Brain pericyte (primary cell): ENCODE measurements around the gene SLC39A5.

Source experiments
- DNase-seq: peaks from one replicate; pipeline ENCODE4 v3.0.0-alpha.2; 2012; ENCODE audit warnings: low read depth, low spot score

SLC39A5 gene

GRCh38 chr12:56216461-56216860, 13.4 kb upstream of the SLC39A5 start:
- DNase-seq: no peak

- DNase-seq: no peak
Measured at GRCh38 chr12:56219840-56220239, 10.0 kb upstream of the SLC39A5 start.

- no peak for DNase-seq
Measured at GRCh38 chr12:56220611-56221231, 9.1 kb upstream of the SLC39A5 start.

GRCh38 chr12:56221232-56221756, 8.6 kb upstream of the SLC39A5 start:
- no peak for DNase-seq

GRCh38 chr12:56221757-56222530, 7.9 kb upstream of the SLC39A5 start, which contains the start of gene RNF41:
Gene RNF41 (minus strand): TSS chr12:56221922. CDS start chr12:56214047, 7,875 bp downstream.
- DNase-seq: peak; percentile 94

GRCh38 chr12:56222531-56222895, 7.3 kb upstream of the SLC39A5 start:
- no peak for DNase-seq

GRCh38 chr12:56223571-56224101, 6.2 kb upstream of the SLC39A5 start:
- DNase-seq: no peak

- DNase-seq: peak; percentile 95
Measured at GRCh38 chr12:56224102-56224701, 5.6 kb upstream of the SLC39A5 start, which contains the start of gene NABP2. Gene NABP2 (plus strand): TSS chr12:56224342. CDS start chr12:56224857, 515 bp downstream.

- DNase-seq: no peak
Measured at GRCh38 chr12:56224954-56225353, 4.9 kb upstream of the SLC39A5 start.

- DNase-seq: no peak
Measured at GRCh38 chr12:56229082-56229481, 769 bp upstream of the SLC39A5 start.

GRCh38 chr12:56230432-56231183, 757 bp downstream of the SLC39A5 start:
- no peak for DNase-seq

GRCh38 chr12:56231184-56231582, 1.3 kb downstream of the SLC39A5 start:
- DNase-seq: no peak

- DNase-seq: no peak
Measured at GRCh38 chr12:56234746-56235436, 5.0 kb downstream of the SLC39A5 start.

GRCh38 chr12:56236091-56236490, 6.2 kb downstream of the SLC39A5 start:
- no peak for DNase-seq

- DNase-seq: no peak
Measured at GRCh38 chr12:56236985-56237384, 7.1 kb downstream of the SLC39A5 start.

- no peak for DNase-seq
Measured at GRCh38 chr12:56237552-56237951, 7.7 kb downstream of the SLC39A5 start.

GRCh38 chr12:56241424-56242303, 11.8 kb downstream of the SLC39A5 start:
- no peak for DNase-seq

- no peak for DNase-seq
Measured at GRCh38 chr12:56242986-56243385, 13.1 kb downstream of the SLC39A5 start.

- DNase-seq: no peak
Measured at GRCh38 chr12:56243731-56244181, 13.9 kb downstream of the SLC39A5 start.

GRCh38 chr12:56244494-56244893, 14.6 kb downstream of the SLC39A5 start:
- no peak for DNase-seq
